SK-N-SH treated with all-trans-retinoic acid at 6 μM for 48 hours (cell line): ENCODE data around the gene CASTOR1.

Experiments
- ATAC-seq: fragments of 200-7000 bp; cut with Tn5 transposase; 3 replicates; pipeline ENCODE4 v1.9.1; 2020; ENCODE audit warnings: mild to moderate bottlenecking, moderate library complexity
- ARNTL ChIP-seq: fragments of 450-650 bp; formaldehyde crosslinking; IDR thresholded peaks from 2 replicates; pipeline ENCODE4 v1.5.0; 2020; ENCODE audit warnings: low read depth, mild to moderate bottlenecking, moderate library complexity, borderline replicate concordance
- BACH2 ChIP-seq: fragments of 250-450 bp; sonication (Bioruptor Pico); IDR thresholded peaks from 2 replicates; pipeline ENCODE4 v1.9.0; 2021; ENCODE audit warnings: mild to moderate bottlenecking, borderline replicate concordance
- CREB5 ChIP-seq: fragments of 250-450 bp; sonication (Bioruptor Pico); IDR thresholded peaks from 2 replicates; pipeline ENCODE4 v1.5.1; 2020; ENCODE audit warnings: low read depth, mild to moderate bottlenecking, moderate library complexity
- CSDC2 ChIP-seq: fragments of 250-450 bp; sonication (Bioruptor Pico); IDR thresholded peaks from 2 replicates; pipeline ENCODE4 v1.5.0; 2020; ENCODE audit warnings: mild to moderate bottlenecking, moderate library complexity
- CSRNP3 ChIP-seq: fragments of 250-450 bp; sonication (Bioruptor Pico); IDR thresholded peaks from 2 replicates; pipeline ENCODE4 v1.5.1; 2021; ENCODE audit warnings: mild to moderate bottlenecking, moderate library complexity
- ESRRG ChIP-seq: fragments of 250-450 bp; sonication (Bioruptor Pico); IDR thresholded peaks from 2 replicates; pipeline ENCODE4 v1.6.1; 2021; ENCODE audit warnings: mild to moderate bottlenecking
- GLIS3 ChIP-seq: fragments of 250-450 bp; sonication (Bioruptor Pico); IDR thresholded peaks from 2 replicates; pipeline ENCODE4 v1.5.0; 2020; ENCODE audit warnings: mild to moderate bottlenecking, moderate library complexity
- ISL1 ChIP-seq: fragments of 250-450 bp; sonication (Bioruptor Pico); IDR thresholded peaks from 2 replicates; pipeline ENCODE4 v2.1.2; 2022; ENCODE audit warnings: mild to moderate bottlenecking, moderate library complexity
- OSR1 ChIP-seq: fragments of 250-450 bp; sonication (Bioruptor Pico); IDR thresholded peaks from 2 replicates; pipeline ENCODE4 v1.8.0; 2022; ENCODE audit warnings: moderate library complexity, mild to moderate bottlenecking, inconsistent platforms
- PATZ1 ChIP-seq: fragments of 250-450 bp; sonication (Bioruptor Pico); IDR thresholded peaks from 2 replicates; pipeline ENCODE4 v1.8.0; 2020; ENCODE audit warnings: mild to moderate bottlenecking, moderate library complexity, borderline replicate concordance
- POU6F1 ChIP-seq: fragments of 250-450 bp; sonication (Bioruptor Pico); IDR thresholded peaks from 2 replicates; pipeline ENCODE4 v1.8.0; 2021; ENCODE audit warnings: low read depth, mild to moderate bottlenecking, moderate library complexity, borderline replicate concordance
- RARB ChIP-seq: fragments of 250-450 bp; sonication (Bioruptor Pico); IDR thresholded peaks from 2 replicates; pipeline ENCODE4 v1.8.0; 2021; ENCODE audit warnings: mild to moderate bottlenecking, moderate library complexity
- SNAI2 ChIP-seq: fragments of 250-450 bp; sonication (Bioruptor Pico); IDR thresholded peaks from 2 replicates; pipeline ENCODE4 v1.5.0; 2020; ENCODE audit warnings: mild to moderate bottlenecking, moderate library complexity
- TCF4 ChIP-seq: fragments of 250-450 bp; sonication (Bioruptor Pico); IDR thresholded peaks from 2 replicates; pipeline ENCODE4 v1.8.0; 2021; ENCODE audit warnings: mild to moderate bottlenecking, moderate library complexity, borderline replicate concordance
- TOX ChIP-seq: fragments of 250-450 bp; sonication (Bioruptor Pico); IDR thresholded peaks from 2 replicates; pipeline ENCODE4 v1.8.0; 2021; ENCODE audit warnings: mild to moderate bottlenecking, moderate library complexity, borderline replicate concordance
- TSHZ2 ChIP-seq: fragments of 250-450 bp; sonication (Bioruptor Pico); IDR thresholded peaks from 2 replicates; pipeline ENCODE4 v1.5.0; 2020; ENCODE audit warnings: mild to moderate bottlenecking, moderate library complexity
- ZC3H10 ChIP-seq: fragments of 250-450 bp; sonication (Bioruptor Pico); IDR thresholded peaks from 2 replicates; pipeline ENCODE4 v1.5.1; 2021; ENCODE audit warnings: mild to moderate bottlenecking, moderate library complexity
- ZNF565 ChIP-seq: fragments of 450-650 bp; formaldehyde crosslinking; conservative IDR thresholded peaks from 2 replicates; pipeline ENCODE4 v1.5.0; 2020; ENCODE audit warnings: low read depth, mild to moderate bottlenecking, moderate library complexity
- ZNF70 ChIP-seq: fragments of 450-650 bp; formaldehyde crosslinking; IDR thresholded peaks from 2 replicates; pipeline ENCODE4 v1.5.0; 2020; ENCODE audit warnings: mild to moderate bottlenecking, moderate library complexity
- ZNF8 ChIP-seq: fragments of 450-650 bp; formaldehyde crosslinking; IDR thresholded peaks from 2 replicates; pipeline ENCODE4 v1.5.0; 2020; ENCODE audit warnings: mild to moderate bottlenecking, moderate library complexity

CASTOR1 gene

GRCh38 chr22:30299322-30299721, 10.0 kb upstream of the CASTOR1 start:
- no peak for TF ChIP-seq ZNF70 (CRISPR knock-in tag)
- no peak for TF ChIP-seq CREB5 (CRISPR knock-in tag)
- TF ChIP-seq ZNF565 (CRISPR knock-in tag), result no peak
- TF ChIP-seq BACH2, result no peak
- TF ChIP-seq ARNTL (CRISPR knock-in tag), result no peak
- TF ChIP-seq ZNF8, result no peak
- TF ChIP-seq POU6F1 (CRISPR knock-in tag), result no peak
- TF ChIP-seq CSRNP3, result no peak
- TF ChIP-seq TCF4 (CRISPR knock-in tag), result no peak
- no peak for TF ChIP-seq OSR1 (CRISPR knock-in tag)
- no peak for TF ChIP-seq ZC3H10 (CRISPR knock-in tag)
- TF ChIP-seq GLIS3 (CRISPR knock-in tag), result no peak
- no peak for TF ChIP-seq ESRRG (CRISPR knock-in tag)
- no peak for TF ChIP-seq PATZ1
- TF ChIP-seq CSDC2 (CRISPR knock-in tag), result no peak
- TF ChIP-seq TOX (CRISPR knock-in tag), result no peak
- no peak for TF ChIP-seq SNAI2 (CRISPR knock-in tag)
- TF ChIP-seq RARB, result no peak
- TF ChIP-seq ISL1, result no peak
- no peak for TF ChIP-seq TSHZ2 (CRISPR knock-in tag)
- no peak for ATAC-seq

- no peak for TF ChIP-seq CREB5 (CRISPR knock-in tag)
- no peak for TF ChIP-seq ZNF565 (CRISPR knock-in tag)
- TF ChIP-seq TSHZ2 (CRISPR knock-in tag), result no peak
- no peak for TF ChIP-seq ZNF8
- TF ChIP-seq POU6F1 (CRISPR knock-in tag), result no peak
- ATAC-seq, result no peak
These were observed 8.8 kb upstream of the CASTOR1 start for GRCh38 chr22:30297991-30298701.
